Left cardiac atrium (tissue), 4 donors: ENCODE measurements around the gene ZBTB40. TPM values are rescaled to one million over a fixed set of nuclear protein-coding genes. Genes with fewer than 3 reads are reported as not detected.
A peak's percentile ranks its signal among the peaks of the same experiment; 100 is the strongest.

ENCODE experiments used
- ATAC-seq, 2 donors: fragments of 200-7000 bp; cut with Tn5 transposase; one replicate each; pipeline ENCODE4 v1.9.1; 2020; ENCODE audit warnings: mild to moderate bottlenecking in 2 of 2, moderate library complexity in 2 of 2
- DNase-seq: peaks from one replicate; pipeline ENCODE4 v3.0.0-alpha.2; 2020
- intact Hi-C, 2 donors: fragments of 100-400 bp; cut with DNase I; formaldehyde crosslinking; loops; one replicate each; pipeline versions ENCODE4 v1.14.1 to v1.15.1; 2022 to 2023
- long read RNA-seq: library from polyadenylated mRNA; unstranded; transcript quantifications from one replicate; pipeline ENCODE4 v2.0.0, GENCODE V29; 2021
- total RNA-seq, 2 donors: library from RNA; stranded (reverse); fragmentation: NEBNext Ultra II Directional; extraction: Animal tissue kit (Norgen Biotek cat#: 25700); gene quantifications; one replicate each; pipeline ENCODE4 v1.2.1, GENCODE V29; 2021
- donor health status: DM: no; HTN: yes; CAD: no.
- donor health status: DM: no; HTN: yes; CAD: no; lungs with severe emphysema.
- donor health status: DM: yes; HTN: yes; CAD: no.
- donor health status: Dilated cardiomyopathy.

Gene ZBTB40, protein sequence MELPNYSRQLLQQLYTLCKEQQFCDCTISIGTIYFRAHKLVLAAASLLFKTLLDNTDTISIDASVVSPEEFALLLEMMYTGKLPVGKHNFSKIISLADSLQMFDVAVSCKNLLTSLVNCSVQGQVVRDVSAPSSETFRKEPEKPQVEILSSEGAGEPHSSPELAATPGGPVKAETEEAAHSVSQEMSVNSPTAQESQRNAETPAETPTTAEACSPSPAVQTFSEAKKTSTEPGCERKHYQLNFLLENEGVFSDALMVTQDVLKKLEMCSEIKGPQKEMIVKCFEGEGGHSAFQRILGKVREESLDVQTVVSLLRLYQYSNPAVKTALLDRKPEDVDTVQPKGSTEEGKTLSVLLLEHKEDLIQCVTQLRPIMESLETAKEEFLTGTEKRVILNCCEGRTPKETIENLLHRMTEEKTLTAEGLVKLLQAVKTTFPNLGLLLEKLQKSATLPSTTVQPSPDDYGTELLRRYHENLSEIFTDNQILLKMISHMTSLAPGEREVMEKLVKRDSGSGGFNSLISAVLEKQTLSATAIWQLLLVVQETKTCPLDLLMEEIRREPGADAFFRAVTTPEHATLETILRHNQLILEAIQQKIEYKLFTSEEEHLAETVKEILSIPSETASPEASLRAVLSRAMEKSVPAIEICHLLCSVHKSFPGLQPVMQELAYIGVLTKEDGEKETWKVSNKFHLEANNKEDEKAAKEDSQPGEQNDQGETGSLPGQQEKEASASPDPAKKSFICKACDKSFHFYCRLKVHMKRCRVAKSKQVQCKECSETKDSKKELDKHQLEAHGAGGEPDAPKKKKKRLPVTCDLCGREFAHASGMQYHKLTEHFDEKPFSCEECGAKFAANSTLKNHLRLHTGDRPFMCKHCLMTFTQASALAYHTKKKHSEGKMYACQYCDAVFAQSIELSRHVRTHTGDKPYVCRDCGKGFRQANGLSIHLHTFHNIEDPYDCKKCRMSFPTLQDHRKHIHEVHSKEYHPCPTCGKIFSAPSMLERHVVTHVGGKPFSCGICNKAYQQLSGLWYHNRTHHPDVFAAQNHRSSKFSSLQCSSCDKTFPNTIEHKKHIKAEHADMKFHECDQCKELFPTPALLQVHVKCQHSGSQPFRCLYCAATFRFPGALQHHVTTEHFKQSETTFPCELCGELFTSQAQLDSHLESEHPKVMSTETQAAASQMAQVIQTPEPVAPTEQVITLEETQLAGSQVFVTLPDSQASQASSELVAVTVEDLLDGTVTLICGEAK
- 10 to 100 TPM; 11.1 to 13.5 TPM for total RNA-seq
- long read RNA-seq, partial matches to known transcripts, result 11 of 15 reads
- long read RNA-seq, other reads (novel, unspliced or antisense), result 4 of 15 reads

- ATAC-seq (peak; percentile 99), DNase-seq (peak; percentile 99)
- intact Hi-C loops, result no loop called here
These were observed at the start of gene ZBTB40 for GRCh38 chr1:22451702-22452480. ZBTB40 (plus strand) TSS chr1:22451851; CDS start chr1:22489949, 38,098 bp downstream.

DNA sequence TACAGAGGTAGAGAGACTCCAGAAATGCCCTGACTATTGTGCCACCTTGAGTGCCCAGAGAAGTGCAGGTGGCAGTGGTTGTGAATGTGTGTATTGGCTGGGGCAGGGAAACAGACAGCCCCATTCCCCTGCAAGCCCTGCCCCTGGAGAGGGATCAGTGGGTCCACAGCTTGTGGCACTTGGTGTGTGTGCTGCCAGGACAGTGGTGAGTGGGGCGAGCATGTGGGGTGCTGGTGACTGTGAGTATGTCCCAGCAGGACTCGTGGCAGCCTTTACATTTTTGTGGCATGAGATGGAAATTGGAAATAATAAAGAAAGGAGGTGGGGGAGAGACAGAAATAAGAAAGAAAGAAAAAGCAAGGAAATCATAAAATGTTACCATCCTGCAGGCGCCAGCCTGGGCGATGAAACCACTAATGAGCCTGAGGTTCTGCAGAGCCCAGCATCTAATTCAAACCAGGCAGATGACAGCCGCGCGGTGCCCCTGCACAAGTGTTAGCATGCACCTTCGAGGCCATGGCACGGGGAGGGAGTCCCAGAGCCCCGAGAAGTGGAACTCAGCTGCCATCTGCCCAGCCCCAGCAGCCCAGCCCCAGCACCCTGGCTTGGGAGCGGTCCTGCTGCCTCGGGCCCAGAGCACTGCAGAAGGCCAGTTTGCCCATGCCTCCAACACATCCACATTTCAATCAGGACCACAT, 49.1 kb upstream of the ZBTB40 start:
- ATAC-seq (no peak), DNase-seq (no peak)
- intact Hi-C loops, result no loop called here

DNA sequence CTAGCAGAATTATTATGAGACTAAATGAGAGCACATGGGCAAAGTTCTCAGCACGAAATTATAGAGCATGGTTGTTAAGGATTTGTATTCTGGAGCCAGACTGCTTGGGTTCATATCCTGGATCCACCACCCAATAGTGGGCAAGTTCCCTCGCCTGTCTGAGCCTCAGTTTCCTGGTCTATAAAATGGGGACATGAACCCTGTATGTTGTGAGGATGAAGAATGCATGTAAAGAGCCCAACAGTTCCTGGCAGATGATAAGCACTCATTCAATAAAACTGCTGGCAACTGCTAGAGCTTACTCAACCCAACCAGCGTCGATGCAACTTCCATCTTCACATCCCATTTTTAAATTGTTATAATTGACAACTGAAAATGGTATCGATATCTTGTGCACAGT, 47.2 kb upstream of the ZBTB40 start:
- DNase-seq (no peak), ATAC-seq (no peak)
- intact Hi-C loops, result no loop called here

- intact Hi-C loops, result no loop called here
- DNase-seq, result no peak
- ATAC-seq, result no peak
These were observed 44.7 kb upstream of the ZBTB40 start for GRCh38 chr1:22406722-22407495.

GRCh38 chr1:22408230-22408629, 43.4 kb upstream of the ZBTB40 start:
- intact Hi-C loops, result no loop called here
- DNase-seq (no peak), ATAC-seq (no peak)

- DNase-seq (no peak), ATAC-seq (no peak)
- intact Hi-C loops, result loop anchor here in 1 of 2 donors (10.0 kb wide), 1 partner anchor 306 kb away; no protein-coding TSS in a partner anchor
These were observed 41.2 kb upstream of the ZBTB40 start for GRCh38 chr1:22410401-22410800.

DNA sequence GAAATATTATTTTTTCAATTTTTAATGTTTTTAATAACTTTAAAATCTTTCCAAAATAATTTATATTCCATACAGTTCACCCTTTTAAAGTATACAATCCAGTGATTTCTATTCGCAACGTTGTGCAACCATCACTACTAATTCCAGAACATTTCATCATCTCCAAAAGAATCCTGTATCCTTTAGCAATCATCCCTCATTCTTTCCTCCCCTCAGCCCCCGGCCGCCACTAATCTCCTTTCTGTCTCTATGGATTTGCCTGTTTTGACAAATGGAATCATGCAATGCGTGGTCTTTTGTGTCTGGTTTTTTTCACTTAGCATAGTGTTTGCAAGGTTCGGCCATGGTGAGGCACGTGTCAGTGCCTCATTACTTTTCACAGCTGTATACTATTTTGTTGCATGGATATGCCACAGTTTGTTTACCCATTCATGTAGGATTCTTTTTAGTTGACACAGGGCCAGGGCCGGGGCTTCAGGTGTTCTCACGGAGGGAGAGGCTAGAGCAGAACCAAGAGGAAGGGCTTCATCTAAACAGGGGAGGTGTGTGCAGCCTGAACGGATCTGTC, 40.6 kb upstream of the ZBTB40 start:
- intact Hi-C loops, result loop anchor here in 1 of 2 donors (10.0 kb wide), 1 partner anchor 306 kb away; no protein-coding TSS in a partner anchor
- ATAC-seq, result no peak
- DNase-seq, result no peak

- DNase-seq (no peak), ATAC-seq (no peak)
- intact Hi-C loops, result loop anchor here in 1 of 2 donors (10.0 kb wide), 1 partner anchor 307 kb away; no protein-coding TSS in a partner anchor
These were observed 40.1 kb upstream of the ZBTB40 start for GRCh38 chr1:22411589-22411988.

- no peak for ATAC-seq
- DNase-seq, result no peak
- intact Hi-C loops, result loop anchor here in 1 of 2 donors (10.0 kb wide), 1 partner anchor 308 kb away; no protein-coding TSS in a partner anchor
These were observed 38.5 kb upstream of the ZBTB40 start for GRCh38 chr1:22412932-22413727.

DNA sequence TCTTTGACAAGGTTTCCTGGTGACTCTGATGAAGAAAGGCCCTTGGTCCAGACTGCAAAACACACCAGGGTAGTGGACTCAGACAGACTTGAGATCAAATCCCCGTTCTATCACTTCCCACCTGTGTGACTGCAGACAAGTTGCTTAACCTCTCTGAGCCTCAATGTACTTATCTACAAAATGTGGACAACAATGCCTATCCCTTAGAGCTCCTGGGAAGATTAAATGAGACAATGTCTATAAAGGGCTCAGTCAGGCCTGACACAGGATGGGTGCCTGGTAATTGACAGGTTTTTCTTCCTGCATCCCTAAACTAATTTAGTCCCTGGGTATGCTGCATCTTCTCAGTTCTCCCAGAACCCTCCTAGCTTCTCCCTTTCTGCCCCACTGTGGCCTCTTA, 37.9 kb upstream of the ZBTB40 start:
- no peak for ATAC-seq
- intact Hi-C loops, result loop anchor here in 1 of 2 donors (10.0 kb wide), 1 partner anchor 309 kb away; no protein-coding TSS in a partner anchor

GRCh38 chr1:22414244-22414751, 37.4 kb upstream of the ZBTB40 start:
- ATAC-seq, result no peak
- DNase-seq, result no peak
- intact Hi-C loops, result loop anchor here in 1 of 2 donors (10.0 kb wide), 1 partner anchor 309 kb away; no protein-coding TSS in a partner anchor

More for the DNA sequence above, 37.9 kb upstream of the ZBTB40 start:
- no peak for DNase-seq

- ATAC-seq (no peak), DNase-seq (no peak)
- intact Hi-C loops, result loop anchor here in 1 of 2 donors (10.0 kb wide), 1 partner anchor 311 kb away; no protein-coding TSS in a partner anchor
These were observed 36.2 kb upstream of the ZBTB40 start for GRCh38 chr1:22415489-22415888.

DNA sequence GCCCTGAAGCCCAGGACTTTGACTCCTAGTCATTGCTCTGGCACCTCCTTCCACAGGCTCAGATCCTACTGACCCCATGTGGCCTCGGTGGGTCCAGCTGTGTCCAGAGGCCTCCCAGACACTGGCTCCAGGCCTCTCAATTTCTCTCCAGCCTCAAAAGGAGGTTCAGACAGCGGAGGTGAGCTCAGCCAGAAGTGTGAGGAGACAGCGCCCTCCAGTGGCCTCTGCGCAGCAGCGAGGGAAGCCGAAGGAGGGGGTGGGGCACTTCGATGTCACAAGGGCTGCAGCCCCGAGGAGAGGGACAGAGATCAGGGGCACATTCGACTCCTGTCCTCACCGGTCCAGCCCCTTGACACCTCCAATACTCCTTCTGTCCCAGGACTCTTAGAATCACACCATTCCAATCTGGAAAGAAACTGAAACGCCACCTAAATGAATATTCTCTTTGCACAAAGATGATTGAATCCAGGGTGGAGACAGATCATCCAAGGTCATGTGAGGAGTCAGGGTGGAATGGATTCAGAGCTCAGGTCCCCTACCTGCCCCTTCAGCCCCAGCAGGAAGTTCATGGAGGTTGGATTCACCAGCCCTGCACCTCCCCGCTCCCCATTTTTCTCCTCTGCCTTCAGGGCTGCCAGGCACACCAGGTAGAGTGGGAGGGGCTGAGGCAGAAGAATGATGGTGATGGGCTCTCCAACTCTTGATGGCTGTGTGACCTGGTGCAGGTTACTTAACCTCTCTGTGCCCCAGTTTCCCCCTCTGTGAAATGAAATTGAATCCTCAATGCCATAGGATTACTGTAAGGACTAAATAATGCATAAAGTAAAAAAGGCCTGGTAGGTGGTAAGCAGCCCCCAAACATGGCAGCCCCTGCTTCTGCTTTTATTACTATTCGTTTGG, 34.8 kb upstream of the ZBTB40 start:
- ATAC-seq (peak; percentile 47 to 59), DNase-seq (peak; percentile 67)
- intact Hi-C loops, result loop anchor here (2.0 to 10.0 kb wide), 2 partner anchors 312 kb away; no protein-coding TSS in a partner anchor

GRCh38 chr1:22417466-22417865, 34.2 kb upstream of the ZBTB40 start:
- intact Hi-C loops, result loop anchor here (2.0 to 10.0 kb wide), 2 partner anchors 313 kb away; no protein-coding TSS in a partner anchor
- ATAC-seq (no peak), DNase-seq (no peak)
